ENCODE data around the gene GNB5.
A peak's percentile ranks its signal among the peaks of the same experiment; 100 is the strongest.
"Not testable (repeated sequence)": the region's sequence is repeated elsewhere in the genome, so short reads cannot be mapped to it uniquely, and the experiment has no call there.

GNB5 gene

DNA sequence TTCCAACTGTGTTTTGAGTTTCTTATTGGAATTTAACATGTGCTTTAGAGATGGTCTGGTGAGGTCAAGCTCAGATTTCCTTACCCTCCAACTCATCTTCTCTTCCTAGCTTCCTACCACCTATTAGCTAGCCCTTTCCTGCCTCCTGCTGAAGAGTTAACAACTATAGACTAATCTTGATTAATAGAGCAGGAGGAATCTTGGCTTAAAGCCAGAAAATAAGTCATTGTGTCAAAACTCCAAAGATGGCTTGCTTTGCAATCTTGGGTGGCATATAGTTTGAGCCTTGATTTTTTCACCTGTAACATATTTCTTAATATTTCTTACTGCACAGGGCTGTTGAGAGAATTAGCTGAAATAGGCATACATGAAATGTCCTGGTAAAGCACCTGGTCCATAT lies 105.9 kb downstream of the GNB5 start:
- H3K27ac ChIP-seq (ENCODE audit: low read depth, low read length), result no peak overlapping the region
- H3K36me3 ChIP-seq (ENCODE audit: control insufficient read depth, insufficient read depth, low read length), result no peaks in the 10 kb centered on the region
- H3K27me3 ChIP-seq (ENCODE audit: control insufficient read depth, insufficient read depth, low read length), result no peaks in the 10 kb centered on the region
- no peak overlapping the region for H3K9ac ChIP-seq (ENCODE audit: low read depth, low read length)
- H3K4me3 ChIP-seq (ENCODE audit: low read depth, low read length), result no peak overlapping the region
- H3K9me3 ChIP-seq (ENCODE audit: control insufficient read depth, insufficient read depth, low read length), result no peaks in the 10 kb centered on the region; the same call in 1 of the 2 replicates
- H3K4me1 ChIP-seq (ENCODE audit: control insufficient read depth, insufficient read depth, low read length), result no peaks in the 10 kb centered on the region

DNA sequence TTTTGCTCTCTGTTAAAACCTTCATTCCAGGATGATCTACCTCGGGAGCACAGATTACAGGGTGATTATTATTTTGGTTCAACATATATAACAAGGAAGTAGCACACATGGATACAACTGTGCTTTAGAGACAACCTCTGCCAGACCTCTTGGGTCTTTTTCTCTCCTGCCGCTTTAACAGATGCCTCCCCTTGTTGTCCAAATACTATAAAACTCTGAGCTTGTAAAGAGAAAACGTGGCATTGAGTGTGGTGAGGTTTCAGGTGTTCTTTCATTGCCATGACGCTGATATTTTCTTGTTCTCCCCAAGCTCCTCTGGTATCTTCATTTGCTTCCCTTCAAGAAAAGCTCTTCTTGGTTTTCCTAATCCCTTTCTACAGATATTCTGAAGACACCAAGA lies 107.6 kb downstream of the GNB5 start:
- H3K27me3 ChIP-seq (ENCODE audit: control insufficient read depth, insufficient read depth, low read length), result no peaks in the 10 kb centered on the region
- no peaks in the 10 kb centered on the region; the same call in 1 of the 2 replicates for H3K9me3 ChIP-seq (ENCODE audit: control insufficient read depth, insufficient read depth, low read length)
- H3K9ac ChIP-seq (ENCODE audit: low read depth, low read length), result no peak overlapping the region
- H3K36me3 ChIP-seq (ENCODE audit: control insufficient read depth, insufficient read depth, low read length), result no peaks in the 10 kb centered on the region
- no peaks in the 10 kb centered on the region; the same call in 1 of the 2 replicates for H3K4me1 ChIP-seq (ENCODE audit: control insufficient read depth, insufficient read depth, low read length)
- no peak overlapping the region for H3K27ac ChIP-seq (ENCODE audit: low read depth, low read length)
- H3K4me3 ChIP-seq (ENCODE audit: low read depth, low read length), result no peak overlapping the region

DNA sequence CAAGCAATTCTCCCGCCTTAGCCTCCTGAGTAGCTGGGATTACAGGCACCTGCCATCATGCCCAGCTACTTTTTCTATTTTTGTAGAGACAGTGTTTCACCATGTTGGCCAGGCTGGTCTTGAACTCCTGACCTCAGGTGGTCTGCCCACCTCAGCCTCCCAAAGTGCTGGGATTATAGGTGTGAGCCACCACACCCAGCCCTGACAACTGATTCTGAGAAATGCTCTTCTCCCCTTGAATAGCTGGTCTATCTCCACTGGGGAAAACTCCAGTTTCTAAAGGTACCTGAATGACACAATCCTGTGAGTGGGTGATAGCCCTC lies 108.2 kb downstream of the GNB5 start:
- not testable (repeated sequence) for H3K9ac ChIP-seq (ENCODE audit: low read depth, low read length); H3K27me3 ChIP-seq (ENCODE audit: control insufficient read depth, insufficient read depth, low read length); H3K9me3 ChIP-seq (ENCODE audit: control insufficient read depth, insufficient read depth, low read length); H3K36me3 ChIP-seq (ENCODE audit: control insufficient read depth, insufficient read depth, low read length); H3K27ac ChIP-seq (ENCODE audit: low read depth, low read length); H3K4me1 ChIP-seq (ENCODE audit: control insufficient read depth, insufficient read depth, low read length); H3K4me3 ChIP-seq (ENCODE audit: low read depth, low read length)

DNA sequence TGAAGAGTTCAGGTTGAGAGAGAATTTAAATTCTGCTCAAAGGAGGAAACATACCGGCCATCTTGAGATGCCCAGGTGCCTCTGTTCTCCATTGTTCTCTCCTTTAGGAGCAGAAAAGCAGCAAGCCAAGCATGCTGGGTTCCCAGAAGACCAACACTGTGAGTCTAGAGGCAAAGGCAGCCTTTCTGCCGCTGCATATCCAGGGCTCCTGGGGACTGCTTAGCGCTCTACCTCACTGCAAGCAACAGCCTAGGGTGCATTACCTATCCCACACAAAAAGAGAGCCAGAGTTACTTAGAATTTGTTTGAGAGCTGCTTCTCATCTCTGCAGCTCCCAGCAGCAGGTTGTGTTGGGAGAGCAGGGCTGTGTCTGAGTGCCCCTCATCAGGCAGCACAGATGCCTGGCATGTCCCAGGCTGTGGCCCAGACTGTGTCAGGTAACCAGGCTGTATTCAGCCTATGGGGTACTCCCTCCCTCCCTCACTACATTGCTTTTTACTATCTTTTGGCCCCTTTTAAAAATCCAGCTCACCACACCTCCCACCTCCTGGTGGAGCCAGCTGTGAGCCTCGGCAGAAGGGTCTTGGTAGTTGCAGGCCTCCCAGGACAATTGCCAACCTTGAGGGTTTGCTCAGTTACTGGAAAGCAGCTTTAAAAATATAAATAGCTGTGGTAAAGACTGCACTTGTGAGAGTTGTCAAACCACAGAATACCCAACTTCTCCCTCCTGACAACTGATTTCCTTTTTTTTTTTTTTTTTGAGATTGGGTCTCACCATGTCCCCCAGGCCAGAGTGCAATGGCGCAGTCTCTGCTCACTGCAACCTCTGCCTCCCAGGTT lies 108.8 kb downstream of the GNB5 start:
- Histone ChIP-seq H3K4me3 (ENCODE audit: low read depth, low read length) (no peak overlapping the region), H3K9me3 (ENCODE audit: control insufficient read depth, insufficient read depth, low read length) (no peaks in the 10 kb centered on the region; the same call in 1 of the 2 replicates), H3K9ac (ENCODE audit: low read depth, low read length) (no peak overlapping the region), H3K27ac (ENCODE audit: low read depth, low read length) (peak overlapping the region; percentile 37), H3K36me3 (ENCODE audit: control insufficient read depth, insufficient read depth, low read length) (no peaks in the 10 kb centered on the region), H3K27me3 (ENCODE audit: control insufficient read depth, insufficient read depth, low read length) (no peaks in the 10 kb centered on the region), H3K4me1 (ENCODE audit: control insufficient read depth, insufficient read depth, low read length) (no peaks in the 10 kb centered on the region; the same call in 1 of the 2 replicates)

DNA sequence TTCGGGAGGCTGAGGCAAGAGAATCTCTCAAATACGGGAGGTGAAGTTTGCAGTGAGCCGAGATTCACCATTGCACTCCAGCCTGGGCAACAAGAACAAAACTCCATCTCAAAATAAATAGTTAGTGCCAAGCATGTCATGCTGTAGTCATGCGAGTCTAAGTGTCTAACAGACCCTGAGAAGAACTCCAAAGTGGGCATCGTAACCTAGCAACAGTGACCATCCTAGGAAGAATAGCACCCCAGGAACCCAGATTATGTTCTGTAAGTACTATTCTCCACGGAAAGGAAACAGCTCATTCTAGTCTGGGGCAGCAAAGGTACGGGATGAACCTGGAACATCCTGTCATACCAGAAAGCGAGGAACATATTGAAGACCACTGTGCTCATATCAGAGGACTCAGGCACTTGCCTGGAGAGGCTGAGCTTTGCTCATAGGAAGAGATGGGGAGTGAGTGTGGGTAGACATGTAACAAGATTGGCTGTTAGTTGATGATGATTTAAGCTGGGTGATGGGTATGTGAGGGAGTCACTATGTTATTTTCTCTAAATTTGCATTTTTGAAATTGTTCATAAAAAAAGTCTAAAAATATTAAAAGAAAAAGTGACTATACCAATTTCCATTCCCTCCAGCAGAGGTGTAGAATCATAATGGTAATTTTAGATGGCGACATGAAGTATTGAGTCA lies 110.3 kb downstream of the GNB5 start:
- H3K36me3 ChIP-seq (ENCODE audit: control insufficient read depth, insufficient read depth, low read length), result no peaks in the 10 kb centered on the region
- no peak overlapping the region for H3K27ac ChIP-seq (ENCODE audit: low read depth, low read length)
- no peaks in the 10 kb centered on the region for H3K9me3 ChIP-seq (ENCODE audit: control insufficient read depth, insufficient read depth, low read length)
- H3K27me3 ChIP-seq (ENCODE audit: control insufficient read depth, insufficient read depth, low read length), result no peaks in the 10 kb centered on the region
- no peaks in the 10 kb centered on the region; the same call in 1 of the 2 replicates for H3K4me1 ChIP-seq (ENCODE audit: control insufficient read depth, insufficient read depth, low read length)
- H3K9ac ChIP-seq (ENCODE audit: low read depth, low read length), result no peak overlapping the region
- no peak overlapping the region for H3K4me3 ChIP-seq (ENCODE audit: low read depth, low read length)

DNA sequence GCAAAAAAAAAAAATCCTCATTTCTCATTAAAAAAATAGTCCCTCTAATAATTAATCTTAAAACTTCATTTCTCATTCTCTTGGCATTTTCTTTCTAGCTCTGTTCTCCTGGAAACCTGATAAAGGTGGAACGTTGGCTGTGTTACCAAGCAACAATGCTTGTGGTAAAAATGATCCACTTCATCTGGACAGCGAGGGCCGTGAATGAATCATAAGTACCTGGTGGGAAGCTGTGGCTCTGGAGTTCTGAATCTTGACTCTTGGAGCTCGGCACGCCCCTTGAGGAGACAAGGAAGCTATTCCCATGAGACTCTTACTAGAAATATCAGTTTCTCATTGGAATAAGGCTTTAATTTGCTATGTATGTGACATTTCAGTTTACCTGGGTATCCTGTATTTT lies 111.2 kb downstream of the GNB5 start:
- Histone ChIP-seq H3K36me3 (ENCODE audit: control insufficient read depth, insufficient read depth, low read length) (no peaks in the 10 kb centered on the region), H3K4me3 (ENCODE audit: low read depth, low read length) (no peak overlapping the region), H3K4me1 (ENCODE audit: control insufficient read depth, insufficient read depth, low read length) (no peaks in the 10 kb centered on the region; the same call in 1 of the 2 replicates), H3K27me3 (ENCODE audit: control insufficient read depth, insufficient read depth, low read length) (no peaks in the 10 kb centered on the region), H3K9me3 (ENCODE audit: control insufficient read depth, insufficient read depth, low read length) (no peaks in the 10 kb centered on the region), H3K27ac (ENCODE audit: low read depth, low read length) (no peak overlapping the region), H3K9ac (ENCODE audit: low read depth, low read length) (no peak overlapping the region)

DNA sequence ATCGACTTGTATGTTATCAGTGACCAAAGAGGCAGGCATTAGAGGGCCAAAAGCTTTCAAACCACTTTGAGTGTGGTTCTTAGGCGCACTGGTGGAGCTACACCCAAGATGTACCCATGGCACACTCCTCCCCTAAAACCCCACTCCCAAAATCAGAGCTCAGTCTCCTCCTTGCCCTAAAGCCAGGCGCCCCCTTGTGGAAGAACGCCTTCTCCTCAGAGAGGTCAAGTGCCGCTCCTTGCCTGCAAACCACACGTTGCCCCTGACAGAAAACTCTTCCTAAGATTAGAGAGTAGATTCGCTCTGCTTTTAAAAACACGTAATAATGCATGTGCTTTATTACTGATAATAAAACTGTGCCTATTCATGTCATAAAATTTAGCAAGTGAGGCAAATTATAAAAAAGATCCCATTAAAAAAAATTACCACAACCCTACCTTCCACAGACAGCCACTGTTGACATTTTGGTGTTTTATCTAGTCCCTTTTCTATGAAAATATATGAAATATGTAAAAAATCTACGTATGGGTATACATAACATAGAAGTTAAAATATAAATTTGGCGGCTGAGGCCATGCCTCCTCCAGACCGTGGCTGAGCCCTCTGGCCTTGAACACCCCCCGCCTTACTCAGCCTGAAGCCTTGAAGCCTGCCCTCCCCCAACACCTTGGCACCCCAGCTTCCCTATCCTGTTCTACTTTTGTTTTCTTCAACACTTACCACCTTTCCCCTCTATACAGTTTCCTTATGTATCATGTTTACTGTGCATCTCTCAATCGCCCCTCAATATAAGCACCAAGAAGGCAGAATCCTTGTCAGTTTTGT lies 112.1 kb downstream of the GNB5 start:
- H3K27ac ChIP-seq (ENCODE audit: low read depth, low read length), result no peak overlapping the region
- no peak overlapping the region for H3K4me3 ChIP-seq (ENCODE audit: low read depth, low read length)
- H3K36me3 ChIP-seq (ENCODE audit: control insufficient read depth, insufficient read depth, low read length), result no peaks in the 10 kb centered on the region
- no peak overlapping the region for H3K9ac ChIP-seq (ENCODE audit: low read depth, low read length)
- H3K27me3 ChIP-seq (ENCODE audit: control insufficient read depth, insufficient read depth, low read length), result no peaks in the 10 kb centered on the region
- no peaks in the 10 kb centered on the region; the same call in 1 of the 2 replicates for H3K4me1 ChIP-seq (ENCODE audit: control insufficient read depth, insufficient read depth, low read length)
- H3K9me3 ChIP-seq (ENCODE audit: control insufficient read depth, insufficient read depth, low read length), result no peaks in the 10 kb centered on the region

DNA sequence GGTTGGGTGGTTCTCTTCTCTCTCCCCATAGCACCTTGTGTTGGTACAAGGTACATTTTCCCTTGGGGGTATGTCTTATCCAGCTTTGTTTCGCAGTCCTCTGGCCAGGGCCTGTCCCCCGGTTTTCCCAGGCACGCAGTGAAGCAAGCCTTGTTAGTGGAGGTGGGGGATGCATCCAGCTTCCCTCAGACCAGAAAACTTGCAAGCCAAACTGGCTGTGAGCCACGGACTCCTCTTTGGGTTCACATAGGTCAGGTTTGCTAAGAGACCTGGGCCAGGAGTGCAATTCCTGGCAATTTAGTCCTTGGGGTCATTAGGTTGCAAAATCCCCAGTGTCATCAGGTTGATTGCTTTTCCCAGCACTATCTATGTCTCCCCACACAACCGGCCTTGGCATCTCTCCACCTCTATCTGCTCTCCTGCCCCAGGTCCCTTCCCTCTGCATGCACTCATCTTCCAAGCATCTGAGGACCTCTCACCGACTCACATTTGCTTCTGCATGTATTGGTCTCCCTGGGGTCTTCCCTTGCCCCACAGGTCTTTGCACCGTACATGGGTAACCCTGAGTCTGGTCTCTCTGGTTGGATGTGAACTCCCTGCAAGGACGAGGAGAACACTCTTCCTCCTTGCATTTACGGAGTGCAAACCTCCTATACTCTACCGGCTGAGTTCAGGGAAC lies 112.9 kb downstream of the GNB5 start:
- H3K9ac ChIP-seq (ENCODE audit: low read depth, low read length), result no peak overlapping the region
- H3K36me3 ChIP-seq (ENCODE audit: control insufficient read depth, insufficient read depth, low read length), result no peaks in the 10 kb centered on the region
- no peaks in the 10 kb centered on the region for H3K27me3 ChIP-seq (ENCODE audit: control insufficient read depth, insufficient read depth, low read length)
- H3K27ac ChIP-seq (ENCODE audit: low read depth, low read length), result no peak overlapping the region
- no peak overlapping the region for H3K4me3 ChIP-seq (ENCODE audit: low read depth, low read length)
- no peaks in the 10 kb centered on the region for H3K9me3 ChIP-seq (ENCODE audit: control insufficient read depth, insufficient read depth, low read length)
- H3K4me1 ChIP-seq (ENCODE audit: control insufficient read depth, insufficient read depth, low read length), result no peaks in the 10 kb centered on the region; the same call in 1 of the 2 replicates

DNA sequence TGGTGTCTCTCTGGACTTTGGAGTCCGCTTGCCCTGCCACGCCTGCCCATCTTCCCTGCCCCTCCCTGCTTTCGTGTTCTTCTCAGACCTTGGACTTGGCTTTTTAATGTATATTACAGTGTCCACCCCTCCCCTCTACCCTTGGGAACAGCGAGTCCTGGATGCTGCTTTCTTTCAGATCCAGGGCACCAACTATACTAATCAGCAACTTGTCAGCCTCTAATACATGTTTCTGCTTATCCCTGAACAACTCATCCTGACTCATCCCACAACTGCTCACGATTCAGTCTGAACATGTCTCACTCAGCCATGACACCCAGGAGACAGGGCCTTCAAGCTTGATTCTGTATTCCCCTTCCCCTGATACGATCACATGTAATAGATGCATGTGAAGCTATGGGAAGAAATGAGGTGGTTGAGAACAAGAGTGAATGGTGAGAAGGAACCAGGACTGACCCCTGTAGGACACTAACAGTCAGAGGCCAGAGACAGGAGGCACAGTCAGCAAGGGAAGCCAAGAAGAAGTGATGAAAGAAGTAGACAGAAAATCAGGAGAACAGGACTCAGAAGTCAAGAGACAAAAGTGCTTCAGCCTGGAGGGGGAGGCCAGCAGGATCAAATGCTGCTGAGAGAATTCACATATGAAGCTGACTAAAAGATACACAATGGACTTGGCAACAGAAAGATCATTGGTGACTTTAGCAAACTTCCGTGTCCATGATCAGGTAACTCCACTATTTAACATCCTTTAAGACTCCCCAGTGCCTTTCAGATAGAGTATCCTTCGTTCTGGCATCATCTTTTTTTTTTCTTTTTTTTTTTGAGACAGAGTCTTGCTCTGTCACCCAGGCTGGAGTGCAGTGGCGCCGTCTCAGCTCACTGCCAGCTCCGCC lies 114.1 kb downstream of the GNB5 start:
- Histone ChIP-seq H3K9me3 (ENCODE audit: control insufficient read depth, insufficient read depth, low read length) (no peaks in the 10 kb centered on the region), H3K9ac (ENCODE audit: low read depth, low read length) (no peak overlapping the region), H3K36me3 (ENCODE audit: control insufficient read depth, insufficient read depth, low read length) (no peaks in the 10 kb centered on the region), H3K4me3 (ENCODE audit: low read depth, low read length) (no peak overlapping the region), H3K27me3 (ENCODE audit: control insufficient read depth, insufficient read depth, low read length) (no peaks in the 10 kb centered on the region), H3K4me1 (ENCODE audit: control insufficient read depth, insufficient read depth, low read length) (no peaks in the 10 kb centered on the region; the same call in 1 of the 2 replicates), H3K27ac (ENCODE audit: low read depth, low read length) (no peak overlapping the region)

DNA sequence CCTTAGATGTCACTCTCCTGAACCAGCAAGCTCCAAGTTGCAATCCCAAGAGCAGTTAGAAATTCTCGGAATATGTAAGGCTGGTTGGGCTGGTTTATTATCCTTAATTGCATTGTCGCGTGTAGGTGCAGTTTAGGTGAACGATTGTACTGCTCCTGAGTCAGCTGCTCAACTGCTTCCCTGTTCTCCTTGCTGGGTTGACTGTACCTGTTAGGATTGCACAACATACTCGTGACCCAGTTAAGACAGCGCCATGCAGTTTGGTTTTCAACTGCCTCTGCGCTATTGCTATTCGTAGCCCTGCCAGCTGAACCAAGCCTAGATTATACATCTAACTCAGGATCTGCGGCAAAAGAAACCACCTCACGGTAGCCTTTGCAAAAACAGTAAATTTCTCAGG lies 119.6 kb downstream of the GNB5 start:
- H3K4me1 ChIP-seq (ENCODE audit: control insufficient read depth, insufficient read depth, low read length), result peaks cover 7% of the 10 kb centered on the region; the same call in 1 of the 2 replicates
- no peak overlapping the region for H3K27ac ChIP-seq (ENCODE audit: low read depth, low read length)
- no peaks in the 10 kb centered on the region for H3K9me3 ChIP-seq (ENCODE audit: control insufficient read depth, insufficient read depth, low read length)
- H3K27me3 ChIP-seq (ENCODE audit: control insufficient read depth, insufficient read depth, low read length), result no peaks in the 10 kb centered on the region
- no peaks in the 10 kb centered on the region for H3K36me3 ChIP-seq (ENCODE audit: control insufficient read depth, insufficient read depth, low read length)
- no peak overlapping the region for H3K4me3 ChIP-seq (ENCODE audit: low read depth, low read length)
- no peak overlapping the region for H3K9ac ChIP-seq (ENCODE audit: low read depth, low read length)
